Ovary (tissue), 3 donors: ENCODE results near the gene CTBP2.

Experiments
- CTCF ChIP-seq, 3 donors: fragments of 450-650 bp in 2 of 3; fragments of 200-600 bp in 1 of 3; IDR thresholded peaks; one replicate each; pipeline versions ENCODE4 v1.5.1 to v1.8.0; 2016 to 2022; ENCODE audit warnings: antibody characterized with exemption in 3 of 3, mild to moderate bottlenecking in 1 of 3
- EP300 ChIP-seq: sonication (generic); formaldehyde crosslinking; IDR thresholded peaks from one replicate; pipeline ENCODE4 v1.6.1; 2017; ENCODE audit warnings: antibody characterized with exemption
- POLR2A ChIP-seq: fragments of 450-650 bp; IDR thresholded peaks from one replicate; pipeline ENCODE4 v1.6.1; 2017; ENCODE audit warnings: antibody characterized with exemption, mild to moderate bottlenecking, moderate library complexity
- donor health status: DM: no; HTN: no; CAD: no.

- TF ChIP-seq CTCF (IDR thresholded peaks at IDR 0.05): no peak
- no peak for TF ChIP-seq POLR2A
- TF ChIP-seq EP300: no peak
These were observed 135.7 kb downstream of the CTBP2 start for GRCh38 chr10:125024497-125025234.
